MM.1S (cell line): ENCODE measurements around the gene MEIOSIN.

ENCODE experiments used
- CTCF ChIP-seq: fragments of 300-600 bp; sonication (generic); IDR thresholded peaks from 2 replicates; pipeline ENCODE4 v1.5.1; 2016; ENCODE audit warnings: antibody characterized with exemption, low read length, mixed read lengths
- EZH2 ChIP-seq: fragments of 300-600 bp; sonication (generic); optimal IDR thresholded peaks from 2 replicates; pipeline ENCODE3; 2017; ENCODE audit warnings: low read depth, mild to moderate bottlenecking, antibody characterized with exemption, low read length, mixed read lengths

GRCh38 chr19:45786533-45786894 lies 53.3 kb downstream of the MEIOSIN start:
- TF ChIP-seq CTCF (no peak), EZH2 (no peak)
